Left ventricle myocardium superior (tissue), 1 donor: Measurements from ENCODE around the gene RASGEF1C. TPM values are rescaled to one million over a fixed set of nuclear protein-coding genes. Genes with fewer than 3 reads are reported as not detected.
"Not testable (repeated sequence)": the region's sequence is repeated elsewhere in the genome, so short reads cannot be mapped to it uniquely, and the experiment has no call there.

Experiments
- ATAC-seq: fragments of 200-7000 bp; cut with Tn5 transposase; one replicate; pipeline ENCODE4 v1.9.1; 2020; ENCODE audit warnings: mild to moderate bottlenecking, moderate library complexity
- DNase-seq: peaks from one replicate; pipeline ENCODE4 v3.0.0-alpha.2; 2020
- intact Hi-C: fragments of 100-400 bp; cut with micrococcal nuclease; formaldehyde crosslinking; loops from one replicate; pipeline ENCODE4 v1.11.0; 2022
- total RNA-seq: library from RNA; stranded (reverse); fragmentation: NEBNext Ultra II Directional; extraction: Animal tissue kit (Norgen Biotek cat#: 25700); gene quantifications from one replicate; pipeline ENCODE4 v1.2.1, GENCODE V29; 2021
- donor health status: DM: no; HTN: yes; CAD: no; lungs with severe emphysema.

RASGEF1C gene
- total RNA-seq, 1 donor from 2014 or later: 0.40 TPM

- ATAC-seq (no peak), DNase-seq (no peak)
- intact Hi-C loops: no loop called here
These were observed 3.6 kb upstream of the RASGEF1C start for GRCh38 chr5:180212363-180213255.

DNA sequence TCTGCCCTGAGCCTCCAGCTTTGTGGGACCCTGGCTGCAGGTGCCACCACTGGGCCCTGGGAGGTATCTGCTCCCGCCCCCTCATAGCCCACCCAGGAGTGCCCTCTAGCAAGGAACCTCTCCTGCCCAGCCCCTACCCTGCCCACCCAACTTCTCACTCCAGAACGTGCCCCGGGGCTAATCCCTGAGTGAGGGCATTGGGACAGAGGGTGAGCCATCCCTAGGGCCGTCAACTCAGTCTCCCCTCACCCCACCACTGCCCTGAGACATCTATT lies 2.7 kb upstream of the RASGEF1C start:
- DNase-seq (no peak), ATAC-seq (no peak)
- intact Hi-C loops: no loop called here

DNA sequence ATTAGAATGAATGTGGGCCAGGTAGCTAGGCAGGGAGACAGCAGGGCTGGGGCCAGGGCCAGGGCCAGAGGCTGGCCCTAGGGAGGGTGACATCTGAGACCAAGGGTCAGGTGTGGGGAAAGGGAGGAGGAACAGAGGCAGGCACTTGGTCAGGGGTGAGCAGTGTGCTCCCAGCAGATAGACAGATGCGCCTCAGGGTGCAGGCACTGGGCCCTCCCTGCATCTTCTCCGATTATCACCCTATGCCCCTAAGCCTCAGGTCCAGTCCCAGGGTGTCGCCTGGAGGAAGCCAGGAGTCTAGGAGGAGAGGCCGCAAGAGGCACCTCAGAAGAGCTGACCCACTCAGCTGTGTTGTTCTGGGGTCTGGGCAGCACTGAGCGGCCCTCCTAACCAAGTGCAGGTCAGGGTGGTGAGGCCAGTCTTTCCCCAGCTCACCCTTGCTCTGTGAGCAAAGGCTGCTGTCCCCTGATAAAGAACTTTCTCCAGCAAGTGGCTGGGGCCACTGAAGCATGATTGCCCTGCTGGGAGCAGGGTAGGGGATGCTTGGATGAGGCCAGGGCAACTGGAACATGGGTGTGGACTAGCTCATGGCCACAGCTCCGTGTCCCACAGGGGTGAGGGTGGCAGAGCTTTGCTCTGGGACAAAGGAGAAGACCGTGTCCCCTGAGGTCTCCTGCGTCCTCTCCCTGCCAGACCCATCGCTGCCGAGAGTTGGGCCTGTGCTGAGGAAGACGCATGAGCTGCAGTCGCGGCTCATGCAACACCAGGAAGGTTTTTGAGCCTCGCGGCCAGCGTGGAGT lies 2.1 kb upstream of the RASGEF1C start:
- intact Hi-C loops: no loop called here
- DNase-seq: no peak
- ATAC-seq: no peak

DNA sequence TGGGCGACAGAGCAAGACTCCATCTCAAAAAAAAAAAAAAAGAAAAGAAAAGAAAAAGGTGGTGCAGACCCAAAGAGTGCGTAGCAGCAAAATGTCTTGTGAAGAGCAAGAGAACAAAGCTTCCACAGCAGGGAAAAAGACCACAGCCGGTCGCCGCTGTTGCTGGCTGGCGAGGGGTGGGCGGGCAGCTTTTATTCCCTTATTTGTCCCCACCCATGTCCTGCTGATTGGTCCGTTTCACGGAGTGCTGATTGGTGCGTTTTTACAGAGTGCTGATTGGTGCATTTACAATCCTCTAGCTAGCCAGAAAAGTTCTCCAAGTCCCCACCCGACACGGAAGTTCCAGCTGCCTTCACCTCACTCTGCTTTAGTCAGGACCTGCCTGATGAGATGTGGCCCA lies 1.1 kb upstream of the RASGEF1C start:
- DNase-seq, intact Hi-C loops, ATAC-seq: not testable (repeated sequence)

GRCh38 chr5:180208435-180209081 lies 453 bp downstream of the RASGEF1C start:
- intact Hi-C loops: no loop called here
- DNase-seq: peak; percentile 34
- no peak for ATAC-seq

DNA sequence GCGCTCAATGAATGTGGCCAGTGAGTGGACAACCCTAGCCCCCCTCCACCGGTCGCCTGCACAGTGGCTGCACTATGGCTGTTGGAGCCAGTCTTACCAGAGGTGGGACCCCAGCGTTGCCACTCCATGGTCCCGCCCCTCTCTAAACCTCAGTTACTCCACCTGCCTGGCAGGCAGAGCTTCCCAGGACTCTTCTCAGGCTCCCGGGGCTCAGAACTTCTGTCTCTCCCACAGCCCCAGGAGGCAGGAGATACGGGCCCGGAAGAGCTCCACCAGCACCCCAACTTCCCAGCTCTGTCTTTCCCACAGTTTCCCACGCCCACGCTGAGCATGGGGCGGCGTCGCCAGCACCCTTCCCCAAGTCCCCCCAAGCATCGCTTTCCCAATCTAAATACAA lies 975 bp downstream of the RASGEF1C start:
- no peak for DNase-seq

DNA sequence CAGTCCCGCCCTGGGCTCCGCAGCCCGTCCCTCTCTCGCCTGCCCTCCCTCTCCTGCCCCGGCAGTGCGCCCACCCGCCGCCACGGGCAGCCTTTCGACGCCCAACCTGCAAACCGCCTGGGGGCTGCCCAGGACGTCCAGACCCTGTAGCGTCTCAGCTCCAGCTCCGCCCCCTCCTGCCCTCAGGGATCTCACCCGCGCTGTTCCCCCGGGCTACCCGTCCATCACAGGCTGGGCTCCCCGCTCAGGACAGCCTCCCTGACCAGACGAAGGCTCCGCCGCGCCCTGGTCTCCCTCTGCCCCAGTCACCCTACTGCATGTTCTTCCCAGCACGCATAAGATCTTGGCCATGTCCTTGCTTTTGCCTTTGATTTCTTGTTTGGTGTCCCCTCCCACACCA lies 1.4 kb downstream of the RASGEF1C start:
- intact Hi-C loops: no loop called here
- ATAC-seq (no peak), DNase-seq (no peak)

More for the DNA sequence above, 975 bp downstream of the RASGEF1C start:
- ATAC-seq: no peak
- intact Hi-C loops: no loop called here

GRCh38 chr5:180206993-180207392 lies 2.0 kb downstream of the RASGEF1C start:
- ATAC-seq (no peak), DNase-seq (no peak)
- intact Hi-C loops: no loop called here

DNA sequence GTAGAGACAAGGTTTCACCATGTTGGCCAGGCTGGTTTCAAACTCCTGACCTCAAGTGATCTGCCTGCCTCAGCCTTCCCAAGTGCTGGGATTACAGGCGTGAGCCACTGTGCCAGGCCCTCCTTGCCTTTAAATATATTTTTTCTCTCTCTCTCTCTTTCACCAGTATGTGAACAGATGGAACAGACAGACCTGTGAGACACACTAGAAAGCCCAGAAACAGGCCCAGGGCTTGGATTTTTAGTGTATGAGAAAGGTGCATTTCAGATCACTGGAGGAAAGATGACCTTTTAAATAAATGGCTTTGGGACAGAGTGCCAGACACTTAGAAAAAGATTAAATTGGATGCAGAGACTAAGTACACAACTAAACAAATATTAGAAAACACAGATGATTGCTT lies 3.1 kb downstream of the RASGEF1C start:
- no peak for ATAC-seq
- intact Hi-C loops: no loop called here
- no peak for DNase-seq

DNA sequence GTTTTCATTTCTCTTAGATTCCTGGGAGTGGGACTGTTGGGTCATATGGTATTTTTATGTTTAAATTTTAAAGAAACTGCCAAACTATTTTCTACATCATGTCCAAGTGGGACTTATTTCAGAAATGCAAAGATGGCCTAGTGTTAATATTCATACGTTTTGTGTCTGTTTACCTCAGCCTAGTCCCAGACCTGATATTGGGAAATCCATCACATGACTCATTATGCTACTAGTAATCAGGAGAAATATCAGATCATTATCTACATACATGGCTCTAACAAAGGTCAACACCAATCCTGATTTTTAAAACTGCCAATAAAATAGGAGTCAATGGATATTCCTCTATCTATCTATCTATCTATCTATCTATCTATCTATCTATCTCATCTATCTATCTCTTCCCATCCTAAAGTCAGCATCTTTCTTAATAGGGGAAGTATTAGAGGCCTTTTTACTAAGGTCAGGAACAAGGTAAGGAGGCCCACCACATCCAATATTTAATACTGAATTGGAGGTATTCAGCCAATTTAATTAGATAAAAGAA lies 4.7 kb downstream of the RASGEF1C start:
- intact Hi-C loops: no loop called here

GRCh38 chr5:180202939-180203573 lies 6.0 kb downstream of the RASGEF1C start:
- DNase-seq (no peak), ATAC-seq (no peak)
- intact Hi-C loops: no loop called here

More for the DNA sequence above, 4.7 kb downstream of the RASGEF1C start:
- ATAC-seq (no peak), DNase-seq (no peak)

- intact Hi-C loops: no loop called here
- ATAC-seq (no peak), DNase-seq (no peak)
These were observed 7.7 kb downstream of the RASGEF1C start for GRCh38 chr5:180201051-180201987.

GRCh38 chr5:180199390-180199789 lies 9.6 kb downstream of the RASGEF1C start:
- intact Hi-C loops: no loop called here
- DNase-seq: no peak
- ATAC-seq: no peak

DNA sequence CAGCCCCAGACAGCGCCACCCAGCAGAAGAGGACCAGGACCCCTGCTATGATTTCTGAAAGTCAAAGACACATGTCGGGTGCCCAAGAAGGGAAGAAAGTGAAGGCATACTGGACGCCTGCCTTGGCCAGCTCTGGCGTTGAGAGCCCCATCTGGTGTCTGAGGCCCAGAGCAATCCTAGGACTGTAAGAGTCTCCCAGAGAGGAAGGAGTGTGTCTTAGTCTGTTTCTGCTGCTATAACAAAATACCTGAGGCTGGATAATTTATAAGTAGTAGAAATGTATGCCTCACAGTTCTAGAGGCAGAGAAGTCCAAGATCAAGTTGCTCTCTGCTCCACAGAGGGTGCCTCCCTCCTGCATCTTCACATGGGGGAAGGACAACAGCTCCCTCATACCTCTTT lies 10.8 kb downstream of the RASGEF1C start:
- ATAC-seq (no peak), DNase-seq (no peak)
- intact Hi-C loops: no loop called here

DNA sequence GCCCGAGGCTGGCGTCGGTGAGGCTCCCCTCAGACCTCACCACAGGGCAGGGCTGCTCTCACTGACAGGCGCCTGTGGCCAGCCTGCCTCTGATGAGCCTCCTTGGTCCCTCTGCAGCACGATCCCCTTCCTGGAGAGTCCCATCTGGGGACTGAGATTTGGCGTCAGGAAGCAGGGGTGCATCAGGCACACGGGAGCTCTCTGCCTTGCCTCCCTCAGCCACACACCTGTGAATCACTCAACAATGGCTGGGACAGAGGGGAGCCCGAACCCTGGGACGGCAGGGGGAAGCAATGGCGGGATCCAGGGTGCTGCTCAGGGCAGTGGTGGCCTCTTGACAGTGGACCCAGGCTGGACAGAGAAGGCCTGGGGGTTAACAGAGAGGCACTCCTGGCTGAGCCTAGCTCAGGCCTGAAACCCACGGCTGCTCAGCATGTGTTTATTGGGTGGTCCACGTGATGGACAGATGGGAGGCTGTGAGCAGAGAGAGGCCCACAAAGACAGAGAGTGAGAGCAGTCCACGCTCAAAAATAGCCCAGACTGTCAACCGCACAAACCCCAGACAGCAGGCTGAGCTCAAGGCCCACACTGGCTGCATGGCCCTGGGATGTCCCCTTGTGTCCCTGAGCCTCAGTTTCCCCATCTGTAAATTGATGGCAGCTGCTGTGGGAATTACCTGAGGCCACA lies 11.9 kb downstream of the RASGEF1C start:
- intact Hi-C loops: no loop called here
- ATAC-seq: no peak
- DNase-seq: no peak

DNA sequence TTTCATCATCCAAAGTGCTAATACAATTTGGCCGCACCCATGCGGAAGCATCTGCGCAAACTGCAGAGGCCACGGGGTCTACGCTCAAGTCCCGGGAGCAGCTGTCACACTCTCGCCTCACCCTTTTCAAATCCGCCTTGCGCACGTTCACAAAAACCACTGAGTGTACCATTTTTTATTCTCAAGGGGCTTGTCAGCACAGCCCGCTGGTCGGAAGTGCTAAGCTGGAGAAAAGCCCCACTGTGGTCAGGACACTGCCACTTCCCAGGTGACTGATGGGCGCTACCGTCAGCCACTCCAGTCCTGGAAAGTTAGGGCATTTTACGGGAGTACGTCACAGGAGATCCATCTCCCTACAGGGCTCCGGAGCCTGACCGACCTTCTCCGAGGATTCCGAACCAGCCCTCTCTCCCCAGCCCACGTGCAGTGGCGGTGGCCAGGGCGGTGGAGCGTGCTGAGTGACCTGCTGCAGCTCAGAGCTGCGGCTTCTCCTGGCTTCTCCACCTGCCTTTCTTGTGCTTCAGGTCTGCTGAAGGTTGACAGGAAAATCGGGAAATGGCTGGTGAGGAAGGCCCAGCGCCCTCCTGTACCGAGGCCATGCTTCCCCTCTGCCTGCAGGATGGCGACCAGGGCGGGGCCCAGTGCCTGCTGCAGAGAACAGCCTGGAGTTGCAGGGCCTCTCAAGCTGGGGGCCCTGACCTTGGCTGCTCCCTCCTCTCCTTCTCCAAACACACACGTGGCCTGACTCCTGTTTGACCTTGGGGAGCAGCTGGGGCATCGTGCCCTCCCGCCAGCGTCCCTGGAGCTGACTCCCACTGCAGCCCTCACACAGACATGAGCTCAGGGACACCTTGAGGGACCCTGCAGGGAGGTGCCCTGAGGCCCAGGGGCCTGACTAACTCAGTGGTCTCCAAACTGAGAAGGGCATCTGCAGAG lies 14.3 kb downstream of the RASGEF1C start:
- intact Hi-C loops: no loop called here
- no peak for ATAC-seq
- DNase-seq: no peak
